ENCODE measurements around the gene DOCK10.
"Not testable (repeated sequence)": the region's sequence is repeated elsewhere in the genome, so short reads cannot be mapped to it uniquely, and the experiment has no call there.

DOCK10 gene

GRCh38 chr2:224941960-224942359 lies 100.3 kb downstream of the DOCK10 start:
- no peak for DNase-seq

GRCh38 chr2:224940618-224941017 lies 101.7 kb downstream of the DOCK10 start:
- no peak for DNase-seq

DNA sequence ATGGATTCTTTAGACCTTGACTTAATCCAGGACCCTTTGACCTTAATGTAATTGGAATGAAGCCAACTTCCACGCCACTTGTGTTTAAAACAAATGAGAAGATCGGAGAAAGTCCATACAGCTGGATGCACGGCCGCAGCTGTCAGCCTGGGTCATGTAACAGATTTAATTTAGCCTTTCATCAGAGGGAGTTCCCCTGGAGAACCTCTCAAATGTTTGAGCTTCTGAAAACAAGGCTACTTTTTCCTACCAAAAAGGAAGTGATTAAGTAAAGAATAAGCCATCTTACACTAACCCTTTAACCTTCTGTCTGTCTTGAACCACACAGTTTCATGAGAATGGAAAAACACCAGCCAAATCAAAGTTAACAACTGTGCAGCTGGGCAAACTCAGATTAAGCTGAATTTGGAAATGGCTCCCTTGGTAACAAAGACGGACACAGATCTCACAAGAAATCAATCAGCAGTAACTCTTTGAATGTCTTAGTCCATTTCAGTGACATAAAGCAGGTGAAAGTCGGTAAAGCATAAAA lies 103.6 kb downstream of the DOCK10 start:
- DNase-seq, result no peak

GRCh38 chr2:224937887-224938286 lies 104.4 kb downstream of the DOCK10 start:
- DNase-seq, result no peak

- no peak for DNase-seq
Measured at GRCh38 chr2:224934526-224935188, 107.6 kb downstream of the DOCK10 start.

DNA sequence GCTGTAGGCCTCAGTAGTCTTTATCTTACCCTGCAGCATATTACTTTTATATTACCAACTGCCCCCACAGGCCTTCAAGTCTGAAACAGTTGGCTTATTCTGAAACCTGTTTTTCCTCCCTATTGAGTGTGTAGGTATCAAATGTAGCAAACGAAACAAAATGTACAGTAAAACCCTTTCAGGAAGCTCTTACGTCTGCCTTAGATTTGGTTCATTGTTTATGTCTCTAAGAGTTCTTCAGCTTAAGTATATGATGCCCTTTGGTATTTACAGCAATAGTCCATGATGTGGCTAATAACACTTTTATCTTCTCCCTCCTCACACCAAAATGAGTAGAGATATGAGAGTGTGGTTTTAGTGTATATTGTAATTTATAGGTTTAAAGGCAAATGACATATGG lies 108.8 kb downstream of the DOCK10 start:
- no peak for DNase-seq

DNA sequence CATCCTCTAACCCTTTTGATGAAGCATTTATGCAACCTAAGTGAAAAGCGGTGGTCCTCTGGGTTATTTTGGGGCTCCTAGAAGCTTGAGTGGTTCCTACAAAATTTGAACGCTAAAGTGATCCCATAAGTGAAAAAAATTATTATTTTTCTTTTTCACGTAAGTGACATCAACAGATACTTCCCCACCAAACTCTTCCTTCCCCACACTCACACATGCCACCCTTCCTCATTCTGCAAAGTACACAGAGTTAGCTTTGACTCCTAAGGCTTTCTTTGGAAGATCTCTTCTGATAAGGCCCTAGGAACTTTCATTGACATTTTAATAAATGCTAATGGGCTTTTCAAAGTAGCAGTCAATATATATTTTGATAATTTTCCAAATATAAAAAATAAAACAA lies 109.7 kb downstream of the DOCK10 start:
- no peak for DNase-seq

GRCh38 chr2:224931956-224932355 lies 110.3 kb downstream of the DOCK10 start:
- no peak for DNase-seq

- no peak for DNase-seq
Measured at GRCh38 chr2:224930990-224931389, 111.3 kb downstream of the DOCK10 start.

DNA sequence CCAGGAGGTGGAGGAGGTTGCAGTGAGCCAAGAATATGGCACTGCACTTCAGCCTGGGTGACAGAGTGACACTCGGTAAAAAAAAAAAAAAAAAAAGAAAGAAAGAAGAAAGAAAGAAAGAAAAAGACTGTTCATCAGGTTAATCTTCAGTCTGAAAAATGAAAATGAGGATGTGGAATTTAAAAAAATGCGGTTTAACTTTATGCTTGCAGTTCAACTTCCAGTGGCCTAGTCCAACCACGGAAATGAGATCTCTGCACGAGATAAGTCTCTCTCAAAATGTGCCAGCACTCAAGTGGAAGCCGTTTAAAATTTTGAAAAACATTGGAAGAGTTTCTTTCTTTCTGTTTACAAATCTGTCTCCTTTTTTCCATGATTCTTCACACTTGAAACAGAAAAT lies 112.1 kb downstream of the DOCK10 start:
- DNase-seq, result no peak

DNA sequence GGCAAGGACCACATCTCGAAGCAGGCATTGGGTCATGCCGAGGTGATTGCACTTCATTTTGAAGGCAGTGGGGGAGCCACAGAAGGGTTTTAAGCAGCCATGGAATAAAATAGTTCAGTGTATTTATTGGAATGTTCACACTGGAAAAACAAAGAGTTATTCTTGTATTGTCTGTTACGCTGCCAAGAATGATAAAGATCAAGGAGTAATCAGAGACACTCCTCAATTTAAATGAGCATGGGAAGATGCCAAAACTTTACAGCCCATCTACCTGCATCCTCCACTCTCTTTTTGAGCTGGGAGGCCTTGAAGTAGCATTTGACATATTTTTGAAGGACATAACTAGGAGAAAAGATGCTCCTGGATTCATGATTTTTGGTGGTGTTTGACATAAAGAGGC lies 112.8 kb downstream of the DOCK10 start:
- DNase-seq, result no peak

DNA sequence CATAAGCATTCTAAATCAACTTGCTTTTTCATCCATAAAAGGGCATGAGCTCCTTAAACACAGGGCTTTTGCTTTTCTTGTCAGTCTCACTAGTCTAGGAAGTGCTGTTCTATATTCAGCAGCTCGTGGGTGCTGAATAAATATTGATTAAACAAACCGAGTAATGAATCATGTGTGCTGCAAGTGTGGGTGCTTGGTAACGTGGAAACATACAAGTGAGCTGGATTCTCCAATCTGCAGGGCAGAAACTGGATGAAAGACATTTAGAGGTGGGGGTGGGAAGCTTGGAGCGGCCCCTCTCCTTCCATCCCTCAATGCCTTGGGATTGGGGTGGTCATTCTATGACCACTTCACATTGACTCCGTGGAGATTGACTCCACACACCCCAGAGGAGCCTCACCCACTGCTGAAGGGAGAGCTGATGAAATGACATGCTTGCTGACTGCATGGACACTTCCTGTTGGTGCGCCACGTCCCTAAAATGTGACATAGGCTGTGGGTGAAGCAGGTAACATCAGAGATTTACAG lies 114.6 kb downstream of the DOCK10 start:
- DNase-seq, result no peak

- no peak for DNase-seq
Measured at GRCh38 chr2:224927011-224927410, 115.3 kb downstream of the DOCK10 start.

DNA sequence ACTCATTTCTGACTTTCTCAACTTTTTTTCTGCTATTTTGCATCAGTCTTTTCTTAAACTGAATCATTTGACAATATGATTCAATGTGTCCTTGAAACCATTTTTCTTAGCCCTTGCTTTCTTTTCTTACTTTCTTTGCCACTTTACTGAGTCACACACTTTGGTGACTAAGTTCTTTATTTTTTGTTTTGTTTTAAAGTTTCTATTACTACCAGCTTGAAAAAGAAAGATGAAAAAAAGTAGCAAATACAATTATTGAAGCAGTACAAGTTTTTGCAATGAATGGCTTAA lies 116.5 kb downstream of the DOCK10 start:
- DNase-seq, result no peak

DNA sequence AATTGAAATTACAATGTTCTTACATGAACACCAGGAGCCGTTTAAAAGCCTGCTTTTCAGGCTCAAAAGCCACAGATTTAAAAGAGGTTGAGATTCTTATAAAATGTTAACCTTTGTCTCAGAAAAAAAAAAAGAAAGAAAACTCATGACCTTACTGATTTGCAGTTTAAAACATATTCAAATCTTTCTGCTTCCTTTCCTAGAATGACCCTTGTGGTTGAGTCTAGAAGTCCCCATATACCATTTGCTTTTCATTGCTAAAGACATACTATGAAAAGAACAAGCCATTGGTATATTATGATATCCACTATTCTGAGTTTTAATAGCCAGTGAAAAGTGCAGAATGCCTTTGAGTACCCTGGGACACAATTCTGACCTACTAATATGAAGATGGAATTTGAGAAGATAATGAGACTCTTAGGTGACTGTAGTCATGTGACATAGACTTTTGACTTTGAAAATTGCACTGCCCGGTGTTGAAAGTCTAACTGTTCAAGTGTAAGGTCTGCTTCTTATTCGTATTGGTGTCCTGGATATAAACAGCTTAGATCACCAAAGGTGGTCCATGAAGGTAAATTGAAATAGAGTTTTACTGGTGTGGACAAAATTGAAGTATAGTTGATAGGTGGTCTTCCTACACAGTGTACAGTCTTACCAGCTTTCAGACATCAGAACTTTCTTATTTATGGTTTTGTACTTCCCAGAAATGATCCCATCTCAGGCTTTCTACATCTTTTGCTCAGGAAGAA lies 117.0 kb downstream of the DOCK10 start:
- DNase-seq, result no peak

GRCh38 chr2:224924631-224925030 lies 117.6 kb downstream of the DOCK10 start:
- no peak for DNase-seq

DNA sequence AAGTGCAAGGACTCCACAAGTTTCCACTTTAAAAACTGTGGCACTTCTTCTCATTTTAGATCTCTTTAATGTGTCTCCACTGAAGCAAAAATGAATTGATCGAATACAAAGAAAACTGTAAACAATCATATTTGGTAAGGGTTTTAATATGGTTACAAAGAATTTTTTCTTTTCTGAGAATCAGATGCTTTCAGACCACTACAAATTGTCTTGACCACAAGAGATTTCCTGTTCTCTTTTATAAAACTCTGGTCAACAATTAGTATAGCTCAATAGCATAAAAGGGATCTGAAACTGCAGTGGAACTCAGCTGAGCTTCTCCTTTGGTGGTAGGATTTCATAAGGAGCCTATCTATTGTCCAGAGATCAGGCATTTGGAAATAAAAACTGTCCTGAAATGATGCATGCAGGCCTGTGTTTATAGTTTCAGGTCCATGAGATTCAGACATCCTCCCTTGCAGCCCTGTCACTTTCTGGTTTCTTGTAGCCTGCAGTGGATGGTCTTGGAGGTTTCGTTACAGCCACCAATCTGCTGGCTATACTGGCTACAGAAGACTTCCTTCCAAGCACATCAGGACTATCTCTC lies 120.0 kb downstream of the DOCK10 start:
- DNase-seq, result no peak

DNA sequence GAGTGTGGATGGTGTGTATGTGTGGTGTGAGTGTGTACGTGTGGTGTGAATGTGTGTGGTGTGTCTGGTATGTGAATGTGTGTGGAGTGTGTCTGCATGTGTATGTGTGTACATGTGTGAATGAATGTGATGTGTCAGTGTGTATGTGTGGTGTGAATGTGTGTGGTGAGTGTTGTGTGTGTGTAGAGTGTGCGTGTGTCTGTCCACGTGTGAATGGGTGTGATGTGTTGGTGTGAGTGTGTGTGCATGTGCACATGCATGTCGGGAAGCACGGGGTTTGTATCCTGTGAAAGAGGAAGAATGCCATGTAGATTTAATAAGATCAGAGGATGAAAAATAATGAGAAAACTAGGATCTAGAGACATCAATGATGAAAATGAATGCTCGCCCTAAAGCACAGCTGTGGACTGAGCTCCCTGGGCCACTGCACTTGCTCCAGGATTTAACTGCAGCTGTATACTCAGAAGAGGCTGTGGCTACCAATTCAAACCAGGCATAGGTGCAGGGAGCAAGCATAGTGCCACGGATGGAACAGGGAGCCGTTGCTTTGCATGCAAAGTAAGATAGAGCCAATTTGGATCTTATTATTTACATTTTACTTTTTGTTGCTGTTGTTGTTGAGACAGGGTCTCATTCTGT lies 122.7 kb downstream of the DOCK10 start:
- no peak for DNase-seq

DNA sequence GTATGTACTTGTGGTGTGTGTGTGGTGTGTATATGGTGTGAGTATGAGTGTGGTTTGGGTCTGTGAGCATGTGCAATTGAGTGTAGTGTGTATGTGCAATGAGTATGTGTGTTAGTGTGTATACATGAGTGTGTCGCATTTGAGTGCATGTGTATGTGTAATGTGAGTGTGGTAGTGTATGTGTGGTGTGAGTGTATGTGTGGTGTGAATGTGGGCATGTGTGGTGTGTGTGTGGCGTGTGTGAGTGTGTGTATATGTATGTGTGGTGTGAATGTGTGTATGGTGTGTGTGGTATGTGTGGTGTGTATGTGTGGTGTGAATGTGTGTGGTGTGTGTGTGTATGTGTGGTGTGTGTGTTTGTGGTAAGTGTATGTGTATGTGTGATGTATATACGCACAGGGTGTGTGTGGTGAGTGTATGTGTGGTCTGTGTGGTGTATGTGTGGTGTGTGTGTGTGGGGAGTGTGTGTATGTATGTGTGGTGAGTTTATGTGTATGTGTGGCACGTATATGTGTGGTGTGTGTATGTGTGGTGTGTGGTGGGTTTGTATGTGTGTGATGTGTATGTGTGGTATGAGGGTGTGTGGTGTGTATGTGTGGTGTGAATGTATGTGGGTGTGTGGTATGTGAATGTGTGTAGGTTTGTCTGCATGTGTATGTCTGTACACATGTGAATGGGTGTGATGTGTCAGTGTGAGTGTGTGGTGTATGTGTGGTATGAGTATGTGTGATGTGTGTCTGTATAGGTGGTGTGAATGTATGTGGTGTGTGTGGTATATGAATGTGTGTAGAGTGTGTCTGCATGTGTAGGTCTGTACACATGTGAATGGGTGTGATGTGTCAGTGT lies 123.4 kb downstream of the DOCK10 start:
- no peak for DNase-seq

- DNase-seq, result not testable (repeated sequence)
Measured at GRCh38 chr2:224917246-224917645, 125.0 kb downstream of the DOCK10 start.

- no peak for DNase-seq
Measured at GRCh38 chr2:224915136-224915535, 127.1 kb downstream of the DOCK10 start.

GRCh38 chr2:224910574-224910925 lies 131.7 kb downstream of the DOCK10 start:
- DNase-seq, result no peak
